Hepatocyte (in vitro differentiated cells): ENCODE results near the gene PTPRN2. TPM values are rescaled to one million over a fixed set of nuclear protein-coding genes. Genes with fewer than 3 reads are reported as not detected.

Experiments used
- DNase-seq: peaks from one replicate; pipeline ENCODE4 v3.0.0-alpha.2; 2016; ENCODE audit warnings: low spot score
- H2AFZ ChIP-seq: fragments of 200-600 bp; sonication (generic); 2 replicates; pipeline ENCODE4 v1.6.0; 2016; ENCODE audit warnings: antibody characterized with exemption, mild to moderate bottlenecking
- H3K27ac ChIP-seq: fragments of 200-600 bp; sonication (generic); 2 replicates; pipeline ENCODE4 v1.5.1; 2016; ENCODE audit warnings: mild to moderate bottlenecking
- H3K27me3 ChIP-seq: fragments of 200-600 bp; sonication (generic); 2 replicates; pipeline ENCODE4 v1.6.1; 2016
- H3K36me3 ChIP-seq: fragments of 200-600 bp; sonication (generic); replicated peaks from 2 replicates; pipeline ENCODE4 v1.5.1; 2016; ENCODE audit warnings: low read depth; ENCODE audit not compliant: insufficient read depth
- H3K4me1 ChIP-seq: fragments of 200-600 bp; sonication (generic); 2 replicates; pipeline ENCODE4 v1.5.1; 2016; ENCODE audit warnings: mild to moderate bottlenecking, moderate library complexity; ENCODE audit not compliant: insufficient read depth
- H3K4me2 ChIP-seq: fragments of 200-600 bp; sonication (generic); 2 replicates; pipeline ENCODE4 v1.6.0; 2016
- H3K4me3 ChIP-seq: fragments of 200-600 bp; sonication (generic); 2 replicates; pipeline ENCODE4 v1.5.1; 2016; ENCODE audit warnings: mild to moderate bottlenecking
- H3K79me2 ChIP-seq: fragments of 200-600 bp; sonication (generic); 2 replicates; pipeline ENCODE4 v1.6.0; 2017; ENCODE audit warnings: mild to moderate bottlenecking
- H3K9me2 ChIP-seq: fragments of 200-600 bp; sonication (generic); replicated peaks from 2 replicates; pipeline ENCODE4 v1.6.0; 2017; ENCODE audit warnings: mild to moderate bottlenecking; ENCODE audit not compliant: insufficient read depth
- H3K9me3 ChIP-seq: fragments of 200-600 bp; sonication (generic); 2 replicates; pipeline ENCODE4 v1.5.1; 2016; ENCODE audit warnings: low read depth, mild to moderate bottlenecking
- H4K20me1 ChIP-seq: fragments of 200-600 bp; sonication (generic); 2 replicates; pipeline ENCODE4 v1.6.0; 2016; ENCODE audit warnings: mild to moderate bottlenecking; ENCODE audit not compliant: insufficient read depth, poor library complexity, severe bottlenecking
- CTCF ChIP-seq: fragments of 200-600 bp; sonication (generic); IDR thresholded peaks from 2 replicates; pipeline ENCODE4 v1.5.1; 2016; ENCODE audit warnings: antibody characterized with exemption, mild to moderate bottlenecking; ENCODE audit not compliant: poor library complexity
- EZH2 ChIP-seq: fragments of 200-600 bp; sonication (generic); IDR thresholded peaks from 2 replicates; pipeline ENCODE4 v1.6.1; 2016; ENCODE audit warnings: antibody characterized with exemption, mild to moderate bottlenecking, borderline replicate concordance
- EZH2phosphoT487 ChIP-seq: fragments of 200-600 bp; sonication (generic); IDR thresholded peaks from one replicate; pipeline ENCODE4 v1.6.1; 2018; ENCODE audit warnings: antibody characterized with exemption, mild to moderate bottlenecking, low read depth, moderate library complexity; ENCODE audit not compliant: unreplicated experiment, severe bottlenecking
- WGBS: methylation state at CpG from one replicate; pipeline ENCODE4 v1.1.6; 2016; ENCODE audit warnings: low lambda C conversion rate; ENCODE audit errors: missing lambda C conversion rate; 5-methylcytosine and 5-hydroxymethylcytosine counted together
- polyA plus RNA-seq: library from polyadenylated mRNA; unstranded; fragments of >200 nt; fragmentation: Nextera tagmentation; extraction: Ambion mirVana; gene quantifications from 2 replicates; pipeline ENCODE4 v1.2.1, GENCODE V29; 2016
- total RNA-seq: library from RNA; depleted of rRNA; stranded (reverse); fragments of >200 nt; gene quantifications from 2 replicates; pipeline ENCODE4 v1.2.3, GENCODE V29; 2014

Gene PTPRN2
- total and polyA plus RNA-seq, 2 experiments from 2014 or later: 2.1 to 3.3 TPM

GRCh38 chr7:157768198-157768597 is 819.4 kb downstream of the PTPRN2 start:
- Histone ChIP-seq H3K9me3 (no peaks in the 10 kb centered on the region), H3K4me3 (no peak overlapping the region), H3K9me2 (no peaks in the 10 kb centered on the region), H4K20me1 (no peaks in the 10 kb centered on the region), H3K79me2 (no peaks in the 10 kb centered on the region), H3K4me1 (no peaks in the 10 kb centered on the region), H3K36me3 (no peaks in the 10 kb centered on the region), H3K27me3 (no peaks in the 10 kb centered on the region), H3K4me2 (no peak overlapping the region), H3K27ac (no peak overlapping the region), H2AFZ (no peak overlapping the region)
- no peak for DNase-seq
- 86% methylated on average over 21 of the region's 22 CpGs for WGBS
- no peak for TF ChIP-seq CTCF
- TF ChIP-seq EZH2phosphoT487: no peak
- TF ChIP-seq EZH2: no peak

GRCh38 chr7:157767506-157768197 is 820.0 kb downstream of the PTPRN2 start:
- Histone ChIP-seq H3K4me1 (no peaks in the 10 kb centered on the region), H4K20me1 (no peaks in the 10 kb centered on the region), H3K27ac (no peak overlapping the region), H3K79me2 (no peaks in the 10 kb centered on the region), H3K27me3 (no peaks in the 10 kb centered on the region), H3K9me3 (no peaks in the 10 kb centered on the region), H3K36me3 (no peaks in the 10 kb centered on the region), H3K4me3 (no peak overlapping the region), H3K9me2 (no peaks in the 10 kb centered on the region), H3K4me2 (no peak overlapping the region), H2AFZ (no peak overlapping the region)
- no peak for DNase-seq
- no peak for TF ChIP-seq EZH2
- TF ChIP-seq EZH2phosphoT487: no peak
- no peak for TF ChIP-seq CTCF
- WGBS: 78% methylated on average over 14 of the region's 14 CpGs

- no peaks in the 10 kb centered on the region for H3K27me3 ChIP-seq
- H4K20me1 ChIP-seq: no peaks in the 10 kb centered on the region
- no peaks in the 10 kb centered on the region for H3K36me3 ChIP-seq
- TF ChIP-seq CTCF (no peak), EZH2phosphoT487 (no peak), EZH2 (no peak)
- no peaks in the 10 kb centered on the region for H3K9me2 ChIP-seq
- DNase-seq: no peak
- H2AFZ ChIP-seq: no peak overlapping the region
- H3K4me2 ChIP-seq: no peak overlapping the region
- no peaks in the 10 kb centered on the region for H3K4me1 ChIP-seq
- H3K4me3 ChIP-seq: no peak overlapping the region
- no peaks in the 10 kb centered on the region for H3K9me3 ChIP-seq
- H3K79me2 ChIP-seq: no peaks in the 10 kb centered on the region
- no peak overlapping the region for H3K27ac ChIP-seq
Observed at GRCh38 chr7:157766098-157766497, 821.5 kb downstream of the PTPRN2 start.
